H9 (cell line): Measurements from ENCODE around the gene ETV6. TPM values are rescaled to one million over a fixed set of nuclear protein-coding genes. Genes with fewer than 3 reads are reported as not detected.

Experiments used
- DNase-seq: peaks from one replicate; pipeline ENCODE4 v3.0.0-alpha.2; 2017
- H2AFZ ChIP-seq: one replicate; pipeline ENCODE4 v1.6.1; 2013; ENCODE audit warnings: mild to moderate bottlenecking, low read length, control low read depth, moderate library complexity
- H2AK5ac ChIP-seq: 2 replicates; pipeline ENCODE4 v1.6.1; 2013; ENCODE audit warnings: low read length, control low read depth, mixed read lengths; ENCODE audit not compliant: insufficient read length
- H2BK120ac ChIP-seq: one replicate; pipeline ENCODE4 v1.6.1; 2013; ENCODE audit warnings: low read depth, mild to moderate bottlenecking, low read length, control low read depth, inconsistent platforms; ENCODE audit not compliant: poor library complexity, severe bottlenecking
- H2BK12ac ChIP-seq: 2 replicates; pipeline ENCODE4 v1.6.1; 2013; ENCODE audit warnings: low read length, control low read depth, mixed read lengths, low read depth; ENCODE audit not compliant: insufficient read length
- H2BK15ac ChIP-seq: 2 replicates; pipeline ENCODE4 v1.6.1; 2013; ENCODE audit warnings: low read depth, low read length, control low read depth
- H2BK20ac ChIP-seq: one replicate; pipeline ENCODE4 v1.6.1; 2013; ENCODE audit warnings: low read depth, mild to moderate bottlenecking, low read length, control low read depth, inconsistent platforms; ENCODE audit not compliant: poor library complexity, severe bottlenecking
- H2BK5ac ChIP-seq: 2 replicates; pipeline ENCODE4 v1.6.1; 2013; ENCODE audit warnings: low read length, control low read depth, mixed read lengths; ENCODE audit not compliant: insufficient read length
- H3K14ac ChIP-seq: 2 replicates; pipeline ENCODE4 v1.6.1; 2013; ENCODE audit warnings: low read length, control low read depth; ENCODE audit not compliant: insufficient read depth
- H3K18ac ChIP-seq: 2 replicates; pipeline ENCODE4 v1.6.1; 2013; ENCODE audit warnings: low read depth, mild to moderate bottlenecking, mixed read lengths, low read length, control low read depth; ENCODE audit not compliant: insufficient read length
- H3K23ac ChIP-seq: 2 replicates; pipeline ENCODE4 v1.6.1; 2013; ENCODE audit warnings: low read length, control low read depth, mixed read lengths, low read depth; ENCODE audit not compliant: insufficient read length
- H3K23me2 ChIP-seq: 2 replicates; pipeline ENCODE4 v1.6.1; 2013; ENCODE audit warnings: low read depth, mild to moderate bottlenecking, mixed read lengths, low read length, control low read depth; ENCODE audit not compliant: insufficient read length, poor library complexity, severe bottlenecking
- H3K27ac ChIP-seq: 2 replicates; pipeline ENCODE4 v1.5.1; 2013; ENCODE audit warnings: low read length, control low read depth, mixed read lengths, low read depth; ENCODE audit not compliant: insufficient read length
- H3K27me3 ChIP-seq: 2 replicates; pipeline ENCODE4 v1.6.1; 2013; ENCODE audit warnings: low read length, control low read depth, inconsistent platforms; ENCODE audit not compliant: insufficient read depth
- H3K4ac ChIP-seq: 2 replicates; pipeline ENCODE4 v1.6.1; 2013; ENCODE audit warnings: low read depth, mild to moderate bottlenecking, control low read depth, inconsistent platforms, low read length, moderate library complexity
- H3K4me1 ChIP-seq: 2 replicates; pipeline ENCODE4 v1.6.1; 2013; ENCODE audit warnings: low read length, control low read depth, inconsistent platforms; ENCODE audit not compliant: insufficient read depth
- H3K4me2 ChIP-seq: 2 replicates; pipeline ENCODE4 v1.6.1; 2013; ENCODE audit warnings: low read length, control low read depth, mixed read lengths; ENCODE audit not compliant: insufficient read length, insufficient read depth
- H3K56ac ChIP-seq: 2 replicates; pipeline ENCODE4 v1.6.1; 2013; ENCODE audit warnings: low read depth, mild to moderate bottlenecking, mixed read lengths, low read length, control low read depth; ENCODE audit not compliant: insufficient read length
- H3K79me1 ChIP-seq: 2 replicates; pipeline ENCODE4 v1.6.1; 2013; ENCODE audit warnings: low read depth, mild to moderate bottlenecking, moderate library complexity, low read length, control low read depth, inconsistent platforms; ENCODE audit not compliant: insufficient read depth, poor library complexity, severe bottlenecking
- H3K79me2 ChIP-seq: 2 replicates; pipeline ENCODE4 v1.6.1; 2013; ENCODE audit warnings: low read length, control low read depth, inconsistent platforms; ENCODE audit not compliant: insufficient read depth
- H3K9ac ChIP-seq: 2 replicates; pipeline ENCODE4 v1.6.1; 2013; ENCODE audit warnings: low read length, control low read depth, mixed read lengths; ENCODE audit not compliant: insufficient read length; ENCODE audit errors: extremely low read depth
- H3K9me3 ChIP-seq: one replicate; pipeline ENCODE4 v1.6.1; 2013; ENCODE audit warnings: low read depth, low read length, inconsistent platforms; ENCODE audit not compliant: control insufficient read depth
- H3T11ph ChIP-seq: one replicate; pipeline ENCODE4 v1.6.1; 2013; ENCODE audit warnings: mild to moderate bottlenecking, low read length, control low read depth, inconsistent platforms
- H4K20me1 ChIP-seq: one replicate; pipeline ENCODE4 v1.6.1; 2013; ENCODE audit not compliant: control insufficient read depth, insufficient read length, insufficient read depth
- H4K5ac ChIP-seq: 2 replicates; pipeline ENCODE4 v1.6.1; 2013; ENCODE audit warnings: low read depth, mild to moderate bottlenecking, mixed read lengths, low read length, control low read depth; ENCODE audit not compliant: insufficient read length
- H4K8ac ChIP-seq: replicated peaks from 2 replicates; pipeline ENCODE4 v1.6.1; 2013; ENCODE audit warnings: low read length, control low read depth, mixed read lengths, low read depth; ENCODE audit not compliant: insufficient read length
- H4K91ac ChIP-seq: 2 replicates; pipeline ENCODE4 v1.6.1; 2013; ENCODE audit warnings: low read depth, mild to moderate bottlenecking, moderate library complexity, mixed read lengths, low read length, control low read depth; ENCODE audit not compliant: insufficient read length
- H3K27ac Mint-ChIP-seq, 3 experiments: 2 replicates in 2 of 3; 3 replicates in 1 of 3; pipeline ENCODE4 v1.8.0; 2020 to 2021; ENCODE audit warnings: mixed read lengths in 3 of 3, mild to moderate bottlenecking in 1 of 3, moderate library complexity in 1 of 3
- H3K27me3 Mint-ChIP-seq: 2 replicates; pipeline ENCODE4 v1.8.0; 2021; ENCODE audit warnings: low read depth, mild to moderate bottlenecking, moderate library complexity, mixed read lengths
- H3K36me3 Mint-ChIP-seq, 3 experiments: 2 replicates in 2 of 3; 3 replicates in 1 of 3; pipeline ENCODE4 v1.8.0; 2020 to 2021; ENCODE audit warnings: low read depth in 3 of 3, mixed read lengths in 3 of 3; ENCODE audit not compliant: insufficient read depth in 1 of 3
- H3K4me1 Mint-ChIP-seq, 2 experiments: 2 replicates each; pipeline ENCODE4 v1.8.0; 2020; ENCODE audit warnings: mixed read lengths in 2 of 2
- H3K4me3 Mint-ChIP-seq, 2 experiments: 2 replicates in 1 of 2; 3 replicates in 1 of 2; pipeline ENCODE4 v1.8.0; 2020 to 2021; ENCODE audit warnings: mild to moderate bottlenecking in 2 of 2, mixed read lengths in 2 of 2, moderate library complexity in 1 of 2
- H3K9me3 Mint-ChIP-seq, 2 experiments: 2 replicates in 1 of 2; 3 replicates in 1 of 2; pipeline ENCODE4 v1.8.0; 2020; ENCODE audit warnings: mild to moderate bottlenecking in 2 of 2, mixed read lengths in 2 of 2, moderate library complexity in 1 of 2
- WGBS: extraction: QIAGEN DNeasy Blood & Tissue Kit; methylation state at CpG from one replicate; pipeline ENCODE4 v1.1.7; 2013; ENCODE audit warnings: missing lambda C conversion rate, low lambda C conversion rate, mixed read lengths; ENCODE audit not compliant: insufficient read length; ENCODE audit errors: extremely low coverage; 5-methylcytosine and 5-hydroxymethylcytosine counted together
- total RNA-seq: library from RNA; stranded (reverse); gene quantifications from 2 replicates; pipeline ENCODE4 v1.2.1, GENCODE V29; 2021
- TF ChIP-seq, protein P1 (sequence below): fragments of 200-600 bp; sonication (generic); conservative IDR thresholded peaks from 3 replicates; pipeline ENCODE4 v1.8.0; 2021; ENCODE audit warnings: antibody characterized with exemption, mild to moderate bottlenecking

ETV6 gene
- total RNA-seq, 1 experiment from 2014 or later: 28.7 TPM

DNA sequence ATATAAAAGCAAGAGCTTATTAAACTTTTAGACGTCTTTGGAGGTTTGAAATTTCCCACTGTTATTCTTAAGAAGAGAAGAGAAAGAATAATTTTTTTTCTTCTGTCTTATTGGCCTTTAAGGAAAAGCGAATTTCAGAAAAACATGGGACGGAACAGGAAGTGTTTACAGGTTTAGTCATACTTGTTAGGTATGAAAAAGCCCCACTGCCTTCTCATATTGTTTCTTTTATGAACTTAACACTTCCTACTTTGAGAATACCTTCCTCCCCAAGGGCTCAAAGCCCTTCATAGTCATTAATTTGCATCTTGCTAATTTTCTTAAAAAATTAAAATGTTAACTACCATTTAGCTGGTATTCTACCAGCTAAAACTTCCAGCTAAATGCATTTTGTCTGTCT, 82.0 kb downstream of the ETV6 start:
- H3K36me3 Mint-ChIP-seq: no peaks in the 10 kb centered on the region; a peak in 2 of 7 replicates
- Histone ChIP-seq H3K23me2 (no peaks in the 10 kb centered on the region), H2AFZ (no peak overlapping the region), H3K79me2 (no peaks in the 10 kb centered on the region), H3K79me1 (no peaks in the 10 kb centered on the region), H3T11ph (no peak overlapping the region), H4K5ac (no peak overlapping the region), H3K14ac (no peak overlapping the region), H2BK20ac (no peak overlapping the region), H2BK5ac (no peak overlapping the region), H3K18ac (no peak overlapping the region), H3K4me2 (no peak overlapping the region), H3K27me3 (no peaks in the 10 kb centered on the region), H3K23ac (no peak overlapping the region), H4K8ac (no peak overlapping the region), H3K9me3 (no peaks in the 10 kb centered on the region), H2BK120ac (no peak overlapping the region), H3K4ac (no peak overlapping the region), H4K20me1 (no peaks in the 10 kb centered on the region), H4K91ac (no peak overlapping the region), H2AK5ac (no peak overlapping the region), H3K9ac (no peak overlapping the region), H3K56ac (no peak overlapping the region), H2BK15ac (no peak overlapping the region), H3K27ac (no peak overlapping the region), H3K4me1 (peaks cover 3% of the 10 kb centered on the region; the same call in 1 of the 2 replicates), H2BK12ac (no peak overlapping the region)
- no peaks in the 10 kb centered on the region for H3K27me3 Mint-ChIP-seq
- WGBS: no CpG with 5 or more reads among the region's 3 CpGs
- H3K27ac Mint-ChIP-seq: no peak overlapping the region
- no peaks in the 10 kb centered on the region for H3K9me3 Mint-ChIP-seq
- no peak overlapping the region for H3K4me3 Mint-ChIP-seq
- H3K4me1 Mint-ChIP-seq: peaks cover 15 to 23% of the 10 kb centered on the region in 2 experiments
- DNase-seq: no peak
- TF ChIP-seq, protein P1, sequence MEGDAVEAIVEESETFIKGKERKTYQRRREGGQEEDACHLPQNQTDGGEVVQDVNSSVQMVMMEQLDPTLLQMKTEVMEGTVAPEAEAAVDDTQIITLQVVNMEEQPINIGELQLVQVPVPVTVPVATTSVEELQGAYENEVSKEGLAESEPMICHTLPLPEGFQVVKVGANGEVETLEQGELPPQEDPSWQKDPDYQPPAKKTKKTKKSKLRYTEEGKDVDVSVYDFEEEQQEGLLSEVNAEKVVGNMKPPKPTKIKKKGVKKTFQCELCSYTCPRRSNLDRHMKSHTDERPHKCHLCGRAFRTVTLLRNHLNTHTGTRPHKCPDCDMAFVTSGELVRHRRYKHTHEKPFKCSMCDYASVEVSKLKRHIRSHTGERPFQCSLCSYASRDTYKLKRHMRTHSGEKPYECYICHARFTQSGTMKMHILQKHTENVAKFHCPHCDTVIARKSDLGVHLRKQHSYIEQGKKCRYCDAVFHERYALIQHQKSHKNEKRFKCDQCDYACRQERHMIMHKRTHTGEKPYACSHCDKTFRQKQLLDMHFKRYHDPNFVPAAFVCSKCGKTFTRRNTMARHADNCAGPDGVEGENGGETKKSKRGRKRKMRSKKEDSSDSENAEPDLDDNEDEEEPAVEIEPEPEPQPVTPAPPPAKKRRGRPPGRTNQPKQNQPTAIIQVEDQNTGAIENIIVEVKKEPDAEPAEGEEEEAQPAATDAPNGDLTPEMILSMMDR: no peak
